HUES64 (cell line): ENCODE results near the gene KBTBD4.
"Not testable (repeated sequence)": the region's sequence is repeated elsewhere in the genome, so short reads cannot be mapped to it uniquely, and the experiment has no call there.

Experiments
- H3K27ac ChIP-seq: 2 replicates; pipeline ENCODE4 v1.7.0; 2013; ENCODE audit warnings: low read depth, low read length, inconsistent platforms
- H3K27me3 ChIP-seq: 2 replicates; pipeline ENCODE4 v1.6.1; 2013; ENCODE audit warnings: mild to moderate bottlenecking, low read length; ENCODE audit not compliant: insufficient read depth
- H3K36me3 ChIP-seq: 2 replicates; pipeline ENCODE4 v1.6.1; 2013; ENCODE audit warnings: mild to moderate bottlenecking, low read length; ENCODE audit not compliant: insufficient read depth
- H3K4me1 ChIP-seq: 2 replicates; pipeline ENCODE4 v1.6.1; 2013; ENCODE audit warnings: mild to moderate bottlenecking, low read length, moderate library complexity; ENCODE audit not compliant: insufficient read depth
- H3K4me3 ChIP-seq: 2 replicates; pipeline ENCODE4 v1.5.1; 2013; ENCODE audit warnings: mild to moderate bottlenecking, low read length, moderate library complexity
- H3K9ac ChIP-seq: 2 replicates; pipeline ENCODE4 v1.6.1; 2013; ENCODE audit warnings: mild to moderate bottlenecking, low read depth, low read length
- H3K9me3 ChIP-seq: 2 replicates; pipeline ENCODE4 v1.6.1; 2013; ENCODE audit warnings: low read depth, low read length; ENCODE audit not compliant: insufficient read depth
- WGBS: fragments of 150-250, 120-280 bp; methylation state at CpG from one replicate; pipeline ENCODE4 v1.1.7; 2013; ENCODE audit warnings: missing lambda C conversion rate; 5-methylcytosine and 5-hydroxymethylcytosine counted together

KBTBD4 gene

DNA sequence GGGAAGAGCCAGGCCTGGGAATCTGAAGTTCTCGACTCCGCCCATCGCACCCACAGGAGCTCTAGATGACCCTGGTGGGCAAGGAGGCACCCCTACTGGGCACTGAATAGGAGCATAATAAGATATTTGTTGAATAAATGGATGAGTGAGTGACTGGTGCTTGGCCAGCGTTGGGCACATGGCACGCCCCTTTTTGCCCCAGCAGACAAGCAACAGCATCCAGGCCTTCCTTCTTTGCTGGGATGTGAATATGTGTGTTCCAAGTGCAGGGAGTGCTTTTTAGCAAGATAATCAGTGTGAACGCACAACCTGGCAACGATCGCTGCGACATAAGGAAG, 25.4 kb downstream of the KBTBD4 start:
- Histone ChIP-seq H3K27ac (peak overlapping the region; percentile 37; the same call in 1 of the 2 replicates), H3K36me3 (peaks cover 7% of the 10 kb centered on the region; the same call in 1 of the 2 replicates), H3K9me3 (no peaks in the 10 kb centered on the region), H3K9ac (peak overlapping the region; percentile 75), H3K4me3 (peak overlapping the region; percentile 84), H3K4me1 (peaks cover 11% of the 10 kb centered on the region; the same call in 1 of the 2 replicates), H3K27me3 (no peaks in the 10 kb centered on the region)
- WGBS = 27% methylated on average over 9 of the region's 9 CpGs

DNA sequence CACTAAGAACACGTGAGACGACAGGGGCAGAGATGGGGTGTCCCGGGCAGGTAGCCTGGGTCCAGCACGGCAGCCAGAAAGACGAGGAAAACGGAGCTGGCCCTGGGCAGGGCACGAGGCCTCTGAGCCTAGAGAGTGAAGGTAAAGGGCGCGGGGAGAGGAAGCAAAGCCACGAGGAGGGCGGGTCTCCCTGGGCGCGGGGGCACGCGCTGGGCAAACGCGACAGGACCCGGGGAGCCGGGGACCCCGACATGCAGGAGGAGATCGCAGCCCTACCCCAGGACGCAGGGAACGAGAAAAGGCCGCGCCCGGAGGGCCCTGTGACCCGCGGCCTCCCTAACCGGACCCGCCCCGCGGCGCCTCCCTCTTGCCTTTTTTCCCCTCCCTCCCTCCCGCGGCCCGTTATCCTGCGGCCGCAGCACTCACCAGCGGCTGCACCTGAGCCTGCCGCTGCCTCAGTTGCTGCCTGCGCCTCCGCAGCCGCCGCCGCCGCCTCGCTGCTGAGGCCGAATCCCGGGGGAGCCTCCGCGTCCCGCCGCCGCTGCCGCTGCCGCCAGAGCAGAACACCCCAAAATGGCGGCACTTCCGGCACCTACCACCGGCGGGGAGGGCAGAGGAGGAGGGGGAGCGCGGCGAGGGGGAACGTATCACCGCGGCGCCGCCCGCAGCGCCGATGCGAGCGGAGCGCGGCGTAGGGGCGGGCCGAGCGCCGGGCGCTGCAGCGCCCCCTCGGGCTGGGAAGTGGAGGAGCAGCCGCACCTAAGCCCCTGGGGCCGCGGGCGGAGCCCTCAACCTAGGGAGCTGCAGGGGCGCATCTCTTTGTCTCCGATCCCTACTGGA, 26.0 kb downstream of the KBTBD4 start, which contains the start of gene CELF1:
Gene CELF1 (minus strand): TSS at position 567 of the 840 bp plus-strand sequence. CDS start 53,609 bp downstream, outside the sequence.
- Histone ChIP-seq H3K9me3 (no peaks in the 10 kb centered on the region), H3K4me1 (peaks cover 11% of the 10 kb centered on the region; the same call in 1 of the 2 replicates), H3K27ac (peak within 1 kb of the TSS; percentile 92), H3K27me3 (no peaks in the 10 kb centered on the region), H3K36me3 (peaks cover 7% of the 10 kb centered on the region; the same call in 1 of the 2 replicates), H3K9ac (peak within 1 kb of the TSS; percentile 97), H3K4me3 (peak within 1 kb of the TSS; percentile 84)
- WGBS = under 1% methylated on average over 89 of the region's 89 CpGs

DNA sequence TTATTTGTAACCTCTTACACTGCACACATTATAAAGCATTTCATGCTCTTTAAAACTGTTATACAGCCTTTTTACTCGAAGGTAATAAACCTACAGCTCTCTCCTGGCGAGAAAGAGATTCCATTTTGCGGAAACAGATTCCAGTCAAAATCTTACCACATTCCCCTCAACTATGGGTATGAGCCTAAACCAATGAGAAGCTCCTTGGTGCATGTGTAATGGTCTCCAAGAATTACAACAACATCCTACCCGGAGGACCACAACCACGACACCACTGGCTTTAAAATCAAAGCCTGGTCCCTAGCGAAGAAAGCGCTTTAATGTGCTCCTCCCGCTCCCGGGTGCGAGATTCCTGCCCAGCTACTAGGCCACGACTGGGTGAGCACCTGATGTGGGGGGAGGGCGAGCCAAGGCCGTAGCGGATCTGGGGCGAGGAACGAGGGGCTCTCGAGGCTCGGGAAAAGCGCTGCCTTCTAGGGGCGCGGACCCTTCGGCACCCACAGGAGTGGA, 26.7 kb downstream of the KBTBD4 start:
- H3K9ac ChIP-seq = peak overlapping the region; percentile 97
- H3K4me1 ChIP-seq = peaks cover 11% of the 10 kb centered on the region; the same call in 1 of the 2 replicates
- H3K27ac ChIP-seq = peak overlapping the region; percentile 92
- no peaks in the 10 kb centered on the region for H3K9me3 ChIP-seq
- H3K36me3 ChIP-seq = peaks cover 7% of the 10 kb centered on the region; the same call in 1 of the 2 replicates
- no peaks in the 10 kb centered on the region for H3K27me3 ChIP-seq
- 1% methylated on average over 22 of the region's 22 CpGs for WGBS
- H3K4me3 ChIP-seq = peak overlapping the region; percentile 84

DNA sequence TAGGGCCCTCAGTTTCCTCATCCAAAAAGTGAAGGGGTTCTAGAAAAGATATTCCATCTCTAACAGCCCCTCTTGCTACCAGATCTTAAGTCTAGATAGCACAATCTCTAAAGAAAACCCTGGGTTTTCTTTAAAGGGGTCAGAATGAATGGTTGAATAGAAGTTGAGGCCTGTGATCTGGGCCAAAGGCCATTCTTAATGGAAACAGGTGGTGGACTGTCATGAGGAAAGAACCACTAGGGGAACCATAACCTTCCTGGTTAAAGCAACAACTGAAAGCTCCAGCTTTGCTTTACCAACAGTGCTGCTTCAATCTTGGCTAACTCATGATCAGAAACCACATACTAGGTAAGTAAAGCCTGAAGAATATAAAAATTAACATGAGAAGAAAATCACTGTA, 27.7 kb downstream of the KBTBD4 start:
- no peak overlapping the region for H3K9ac ChIP-seq
- peaks cover 11% of the 10 kb centered on the region; the same call in 1 of the 2 replicates for H3K4me1 ChIP-seq
- H3K27me3 ChIP-seq = no peaks in the 10 kb centered on the region
- H3K4me3 ChIP-seq = peak overlapping the region; percentile 84
- H3K27ac ChIP-seq = no peak overlapping the region
- H3K36me3 ChIP-seq = peaks cover 10% of the 10 kb centered on the region
- no peaks in the 10 kb centered on the region for H3K9me3 ChIP-seq

DNA sequence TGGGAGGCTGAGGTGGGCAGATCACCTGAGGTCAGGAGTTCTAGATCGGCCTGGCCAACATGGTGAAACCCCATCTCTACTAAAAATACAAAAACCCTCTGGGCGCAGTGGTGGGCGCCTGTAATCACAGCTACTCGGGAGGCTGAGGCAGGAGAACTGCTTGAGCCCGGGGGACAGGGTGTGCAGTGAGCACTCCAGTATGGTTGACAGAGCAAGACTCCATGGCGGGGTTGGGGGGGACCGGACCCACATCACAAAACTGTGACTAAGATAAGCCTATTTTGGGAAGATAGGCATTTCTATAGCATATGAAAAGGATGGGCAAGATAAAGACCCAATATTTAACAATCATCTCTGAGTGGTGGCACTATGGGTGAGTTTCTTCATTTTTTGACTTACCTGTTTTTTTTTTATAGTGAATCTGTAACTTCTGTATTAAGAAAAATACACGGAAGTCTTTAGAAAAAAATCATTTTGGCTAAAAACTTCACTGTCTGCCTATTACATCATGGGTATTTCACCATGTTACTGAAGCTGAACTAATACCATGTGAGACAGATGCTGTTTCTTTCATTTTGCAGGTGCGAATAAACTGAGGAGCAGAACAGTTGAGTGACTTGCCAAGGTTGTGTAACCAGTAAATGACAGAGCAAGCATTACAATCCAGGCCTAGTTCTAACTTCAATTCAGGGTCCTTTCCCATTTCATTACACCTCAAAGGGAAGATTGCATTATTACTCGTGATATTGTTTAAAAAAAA, 28.3 kb downstream of the KBTBD4 start:
- no peaks in the 10 kb centered on the region for H3K27me3 ChIP-seq
- peaks cover 11% of the 10 kb centered on the region for H3K36me3 ChIP-seq
- 0 out of 2 replicates have a peak overlapping the region, but pooled peaks have one; percentile 84 for H3K4me3 ChIP-seq
- no peak overlapping the region for H3K9ac ChIP-seq
- 91% methylated on average over 8 of the region's 10 CpGs for WGBS
- H3K27ac ChIP-seq = no peak overlapping the region
- no peaks in the 10 kb centered on the region for H3K9me3 ChIP-seq
- peaks cover 11% of the 10 kb centered on the region; the same call in 1 of the 2 replicates for H3K4me1 ChIP-seq

GRCh38 chr11:47546274-47546673, 32.5 kb downstream of the KBTBD4 start:
- not testable (repeated sequence) for H3K27me3 ChIP-seq, H3K9me3 ChIP-seq, H3K4me3 ChIP-seq, H3K9ac ChIP-seq, H3K27ac ChIP-seq, H3K4me1 ChIP-seq
- peaks cover 17% of the 10 kb centered on the region for H3K36me3 ChIP-seq
- 90% methylated on average over 6 of the region's 7 CpGs for WGBS

DNA sequence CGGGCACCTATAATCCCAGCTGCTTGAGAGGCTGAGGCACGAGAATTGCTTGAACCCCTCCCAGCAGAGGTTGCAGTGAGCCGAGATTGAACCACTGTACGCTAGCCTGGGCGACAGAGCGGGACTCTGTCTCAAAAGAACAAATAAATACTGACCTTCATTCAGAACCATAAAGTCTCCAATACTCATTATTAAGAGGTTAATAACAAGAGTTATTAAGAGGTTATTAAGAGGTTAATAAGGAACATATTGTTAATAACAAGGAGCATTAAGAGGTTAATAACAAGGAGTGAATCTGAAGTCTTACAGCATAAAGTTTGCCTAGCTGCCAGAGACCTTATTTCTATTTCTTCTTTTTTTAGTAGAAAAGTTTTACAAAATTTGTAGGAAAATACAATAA, 33.5 kb downstream of the KBTBD4 start:
- no peak overlapping the region for H3K9ac ChIP-seq
- 98% methylated on average over 6 of the region's 6 CpGs for WGBS
- H3K36me3 ChIP-seq = peaks cover 11% of the 10 kb centered on the region
- 0 out of 2 replicates have a peak, but pooled peaks cover 4% of the 10 kb centered on the region for H3K4me1 ChIP-seq
- no peaks in the 10 kb centered on the region for H3K9me3 ChIP-seq
- no peaks in the 10 kb centered on the region for H3K27me3 ChIP-seq
- no peak overlapping the region for H3K27ac ChIP-seq
- no peak overlapping the region for H3K4me3 ChIP-seq

DNA sequence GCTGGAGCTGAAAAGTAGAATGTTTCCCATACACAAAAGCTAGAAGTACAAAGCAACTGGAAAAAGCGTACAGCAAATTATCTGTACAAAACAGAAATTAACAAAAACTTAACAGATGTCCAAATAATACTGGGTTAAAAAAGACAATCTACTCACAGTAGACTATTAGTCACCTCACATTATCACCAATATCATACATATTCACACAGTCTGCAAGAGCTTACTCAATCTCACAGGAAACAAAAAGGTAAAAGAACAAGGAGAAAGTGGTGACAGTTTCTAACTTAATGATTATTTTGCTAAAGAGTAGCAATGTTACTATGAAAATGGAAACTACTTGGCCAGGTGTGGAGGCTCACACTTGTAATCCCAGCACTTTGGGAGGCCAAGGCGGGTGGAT, 37.7 kb downstream of the KBTBD4 start:
- H3K9ac ChIP-seq = no peak overlapping the region
- H3K9me3 ChIP-seq = no peaks in the 10 kb centered on the region
- no peaks in the 10 kb centered on the region for H3K27me3 ChIP-seq
- peaks cover 20% of the 10 kb centered on the region for H3K4me1 ChIP-seq
- 93% methylated on average over 2 of the region's 2 CpGs for WGBS
- H3K4me3 ChIP-seq = no peak overlapping the region
- no peak overlapping the region for H3K27ac ChIP-seq
- peaks cover 15% of the 10 kb centered on the region for H3K36me3 ChIP-seq

GRCh38 chr11:47539681-47540039, 39.1 kb downstream of the KBTBD4 start:
- peaks cover 20% of the 10 kb centered on the region for H3K4me1 ChIP-seq
- H3K36me3 ChIP-seq = peaks cover 19% of the 10 kb centered on the region
- H3K27ac ChIP-seq = 0 out of 2 replicates have a peak overlapping the region, but pooled peaks have one; percentile 19
- 87% methylated on average over 2 of the region's 2 CpGs for WGBS
- no peaks in the 10 kb centered on the region for H3K9me3 ChIP-seq
- H3K4me3 ChIP-seq = no peak overlapping the region
- peak overlapping the region; percentile 10; the same call in 1 of the 2 replicates for H3K9ac ChIP-seq
- no peaks in the 10 kb centered on the region for H3K27me3 ChIP-seq

GRCh38 chr11:47538741-47539565, 39.8 kb downstream of the KBTBD4 start:
- 89% methylated on average over 10 of the region's 10 CpGs for WGBS
- Histone ChIP-seq H3K4me3 (no peak overlapping the region), H3K36me3 (peaks cover 20% of the 10 kb centered on the region), H3K9ac (0 out of 2 replicates have a peak overlapping the region, but pooled peaks have one; percentile 10), H3K4me1 (peaks cover 20% of the 10 kb centered on the region), H3K9me3 (no peaks in the 10 kb centered on the region), H3K27me3 (no peaks in the 10 kb centered on the region), H3K27ac (0 out of 2 replicates have a peak overlapping the region, but pooled peaks have one; percentile 19)
